ENCODE results near the gene CENPA.
"Not testable (repeated sequence)": the region's sequence is repeated elsewhere in the genome, so short reads cannot be mapped to it uniquely, and the experiment has no call there.

Gene CENPA

GRCh38 chr2:26785431-26786206 lies at the start of gene CENPA:
TSS of gene CENPA (plus strand) at chr2:26786056. CDS start at chr2:26786197, 141 bp downstream.
- peak; percentile 97 for DNase-seq

GRCh38 chr2:26737221-26737620 lies 48.6 kb upstream of the CENPA start:
- no peak for DNase-seq

GRCh38 chr2:26738481-26738880 lies 47.4 kb upstream of the CENPA start:
- no peak for DNase-seq

- DNase-seq = no peak
Observed at GRCh38 chr2:26739514-26739913, 46.3 kb upstream of the CENPA start.

- DNase-seq = no peak
Observed at GRCh38 chr2:26740346-26740745, 45.5 kb upstream of the CENPA start.

GRCh38 chr2:26740890-26741302 lies 45.0 kb upstream of the CENPA start:
- DNase-seq = no peak

GRCh38 chr2:26742048-26742770 lies 43.6 kb upstream of the CENPA start:
- no peak for DNase-seq

DNA sequence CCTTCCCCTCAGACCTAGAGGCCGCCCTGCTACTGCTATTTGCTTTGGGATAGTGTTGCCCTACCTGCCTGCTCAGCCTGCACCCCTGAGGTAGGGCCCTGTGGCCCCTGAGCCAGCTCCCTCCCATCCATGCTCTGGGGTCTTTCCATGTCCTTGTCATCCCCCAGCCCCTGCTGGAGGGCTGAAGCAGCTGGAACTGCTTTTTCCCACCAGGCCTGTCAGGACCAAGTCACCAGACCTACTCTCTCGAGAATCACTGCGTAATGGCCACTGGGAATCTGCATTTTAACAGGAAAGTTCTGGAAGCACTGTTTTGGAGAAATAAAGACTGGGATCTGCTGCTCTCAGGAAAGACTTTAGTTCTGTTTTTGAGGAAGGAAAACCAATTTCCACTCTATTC lies 42.0 kb upstream of the CENPA start:
- no peak for DNase-seq

DNA sequence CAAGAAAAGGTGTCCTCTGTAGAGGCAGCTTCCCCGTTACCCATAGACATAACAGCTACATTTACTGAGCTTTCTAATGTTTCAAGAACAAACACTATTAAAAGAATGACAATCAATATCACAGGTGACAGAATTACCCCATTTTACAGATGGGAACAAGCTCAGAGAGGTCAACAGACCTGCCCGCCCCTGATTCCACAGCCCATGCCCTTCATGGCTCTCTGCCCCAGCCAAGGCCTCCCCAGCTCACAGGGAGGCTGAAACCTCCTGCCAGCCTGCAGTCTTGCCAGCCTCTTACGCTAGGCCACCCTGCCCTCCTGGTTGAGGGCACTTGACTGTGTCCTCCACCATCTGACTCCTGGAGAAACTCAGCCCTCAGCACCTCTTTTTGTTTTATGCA lies 40.9 kb upstream of the CENPA start:
- DNase-seq = no peak

- peak; percentile 87 for DNase-seq
Observed at GRCh38 chr2:26745609-26746327, 40.1 kb upstream of the CENPA start.

- DNase-seq = no peak
Observed at GRCh38 chr2:26746934-26747333, 38.9 kb upstream of the CENPA start.

- not testable (repeated sequence) for DNase-seq
Observed at GRCh38 chr2:26749787-26750420, 36.0 kb upstream of the CENPA start.

GRCh38 chr2:26750467-26750866 lies 35.4 kb upstream of the CENPA start:
- DNase-seq = not testable (repeated sequence)

DNA sequence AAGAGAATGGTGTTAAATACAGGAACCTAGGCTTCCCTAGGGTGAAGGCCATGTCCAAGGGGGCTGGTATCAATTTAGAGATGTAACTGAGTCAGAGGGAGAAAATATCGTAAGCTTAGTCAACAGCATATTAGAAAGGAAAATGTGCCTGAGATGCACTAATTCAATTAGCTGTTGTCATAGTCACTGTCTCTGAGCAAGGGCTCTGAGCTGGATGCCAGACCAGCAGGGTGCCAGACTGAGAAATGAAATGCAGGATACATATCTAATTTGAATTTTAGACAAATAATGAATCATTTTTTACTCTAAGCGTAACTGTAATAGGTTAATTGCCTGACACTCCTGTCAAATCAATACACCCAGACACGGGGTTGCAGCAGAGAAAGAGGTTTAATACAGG lies 33.2 kb upstream of the CENPA start:
- no peak for DNase-seq

GRCh38 chr2:26754539-26754938 lies 31.3 kb upstream of the CENPA start:
- no peak for DNase-seq

DNA sequence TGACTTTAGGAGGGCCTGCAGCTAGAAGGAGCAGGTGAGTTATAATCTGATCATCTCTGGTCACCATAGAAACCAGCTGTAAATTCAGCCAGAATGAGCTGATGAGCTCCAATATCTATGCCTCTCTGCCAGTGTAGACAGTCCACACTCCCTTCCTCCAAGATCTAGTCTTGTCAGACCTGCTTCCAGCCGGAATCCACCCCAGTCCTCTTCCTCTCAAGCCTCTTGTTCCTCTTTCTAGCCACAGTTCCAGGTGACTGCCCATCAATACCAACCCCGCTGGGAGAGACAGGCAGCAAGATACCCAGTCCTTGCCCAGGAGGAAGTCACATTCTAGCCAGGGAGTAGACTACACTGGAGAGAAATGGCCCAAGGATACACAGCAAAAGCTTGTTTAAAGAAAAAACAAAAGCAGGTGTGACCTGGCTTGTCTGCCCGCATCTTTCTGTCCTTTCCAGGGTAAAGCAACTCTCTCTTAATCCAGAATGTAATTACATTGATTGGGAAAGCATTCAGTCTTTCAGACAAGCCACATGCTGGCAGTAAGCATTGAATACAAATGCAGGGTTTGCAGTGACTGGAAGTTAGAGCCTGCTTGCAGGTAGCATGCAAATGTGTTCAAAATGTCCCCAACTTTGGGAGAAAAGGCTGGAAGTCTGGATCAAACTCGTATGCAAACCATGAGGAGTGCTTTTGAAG lies 30.7 kb upstream of the CENPA start:
- no peak for DNase-seq

DNA sequence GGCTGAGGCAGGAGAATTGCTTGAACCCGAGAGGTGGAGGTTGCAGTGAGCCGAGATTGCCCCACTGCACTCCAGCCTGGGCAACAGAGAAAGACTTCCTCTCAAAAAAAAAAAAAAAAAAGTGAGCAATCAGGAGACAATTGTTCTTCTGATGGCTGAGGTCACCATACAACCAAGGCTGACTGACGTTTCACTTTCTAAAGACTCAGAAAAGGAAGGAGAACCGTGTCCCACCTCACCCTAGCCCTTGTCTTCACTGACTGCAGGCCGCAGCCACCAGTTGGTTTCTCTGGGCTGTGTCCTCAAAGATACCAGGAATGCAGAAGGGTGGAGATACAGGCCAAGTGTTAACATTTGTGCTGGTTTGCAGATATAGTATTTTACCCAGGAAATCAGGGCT lies 29.5 kb upstream of the CENPA start:
- DNase-seq = no peak

DNA sequence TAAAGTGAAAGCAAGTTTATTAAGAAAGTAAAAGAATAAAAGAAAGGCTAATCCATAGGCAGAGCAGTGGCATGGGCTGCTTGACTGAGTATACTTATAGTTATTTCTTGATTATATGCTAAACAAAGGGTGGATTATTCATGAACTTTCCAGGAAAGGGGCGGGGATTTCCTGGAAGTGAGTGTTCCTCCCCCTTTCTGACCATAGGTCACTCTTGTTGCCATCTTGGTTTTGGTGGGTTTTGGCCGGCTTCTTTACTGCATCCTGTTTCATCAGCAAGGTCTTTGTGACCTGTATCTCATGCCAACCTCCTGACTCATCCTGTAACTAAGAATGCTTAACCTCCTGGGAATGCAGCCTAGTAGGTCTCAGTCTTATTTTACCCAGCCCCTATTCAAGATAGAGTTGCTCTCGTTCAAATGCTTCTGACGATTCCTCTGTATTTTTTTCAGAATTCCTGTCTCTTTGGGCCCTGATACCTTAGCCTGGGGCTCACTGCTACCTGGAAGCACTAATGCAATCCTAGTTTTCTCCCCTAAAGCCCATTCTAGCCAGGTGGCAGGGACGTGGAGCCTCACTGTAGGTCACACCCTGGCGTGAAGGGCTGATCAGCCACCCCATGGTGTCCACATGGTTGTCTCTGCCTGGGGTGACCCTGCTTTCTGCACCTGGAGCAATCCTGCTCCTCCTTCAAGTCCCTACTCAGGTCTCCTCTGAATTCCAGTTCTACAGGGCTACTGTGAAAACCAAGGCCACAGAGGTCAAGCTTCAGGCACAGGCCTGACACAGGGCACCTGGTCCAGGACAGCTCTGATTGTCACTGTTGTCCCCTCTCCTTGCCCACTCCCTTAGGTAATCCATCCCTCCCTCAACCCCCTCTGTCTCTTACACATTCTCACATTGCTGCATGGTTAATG lies 27.7 kb upstream of the CENPA start:
- no peak for DNase-seq

- no peak for DNase-seq
Observed at GRCh38 chr2:26758790-26759321, 27.0 kb upstream of the CENPA start.

- DNase-seq = no peak
Observed at GRCh38 chr2:26759845-26760244, 26.0 kb upstream of the CENPA start.

DNA sequence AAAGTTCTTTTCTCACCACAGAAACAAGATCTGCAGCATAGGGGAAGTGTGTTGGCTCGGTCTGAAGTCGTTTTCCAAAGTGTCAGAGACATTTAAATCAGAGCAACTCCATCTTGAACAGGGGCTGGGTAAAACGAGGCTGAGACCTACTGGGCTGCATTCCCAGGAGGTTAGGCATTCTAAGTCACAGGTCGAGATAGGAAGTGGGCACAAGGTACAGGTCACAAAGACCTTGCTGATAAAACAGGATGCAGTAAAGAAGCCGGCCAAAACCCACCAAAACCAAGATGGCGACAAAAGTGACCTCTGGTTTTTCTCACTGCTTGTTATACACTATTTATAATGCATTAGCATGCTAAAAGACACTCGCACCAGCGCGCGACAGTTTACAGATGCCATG lies 24.9 kb upstream of the CENPA start:
- not testable (repeated sequence) for DNase-seq

All from right forelimb (tissue), 1 donor.